Measurements from ENCODE around the gene AFP. TPM values are rescaled to one million over a fixed set of nuclear protein-coding genes. Genes with fewer than 3 reads are reported as not detected.

Gene AFP
- total RNA-seq, 1 experiment from 2014 or later: 0.40 TPM

DNA sequence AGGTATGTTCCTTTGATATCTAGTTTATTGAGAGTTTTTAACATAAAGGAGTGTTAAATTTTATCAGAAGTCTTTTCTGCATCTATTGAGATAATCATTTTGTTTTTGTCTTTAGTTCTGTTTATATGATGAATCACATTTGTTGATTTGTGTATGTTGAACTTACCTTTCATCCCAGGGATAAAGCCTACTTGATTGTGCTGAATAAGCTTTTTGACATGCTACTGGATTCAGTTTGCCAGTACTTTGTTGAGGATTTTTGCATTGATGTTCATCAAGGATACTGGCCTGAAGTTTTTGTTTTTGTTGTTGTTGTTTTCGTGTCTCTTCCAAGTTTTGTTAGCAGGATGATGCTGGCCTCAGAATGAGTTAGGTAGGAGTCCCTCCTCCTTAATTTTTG is 34.7 kb downstream of the AFP start:
- Histone ChIP-seq H3K4me1 (ENCODE audit: insufficient read depth, low read length) (no peaks in the 10 kb centered on the region), H3K36me3 (ENCODE audit: low read depth, low read length) (no peaks in the 10 kb centered on the region), H3K4me3 (ENCODE audit: low read length) (no peak overlapping the region), H3K27ac (ENCODE audit: low read length) (no peak overlapping the region), H3K9ac (ENCODE audit: low read length) (no peak overlapping the region), H4K20me1 (ENCODE audit: low read length) (no peaks in the 10 kb centered on the region), H3K4me2 (ENCODE audit: low read length) (no peak overlapping the region), H3K27me3 (ENCODE audit: low read length) (peaks cover 28% of the 10 kb centered on the region), H2AFZ (ENCODE audit: low read length) (no peak overlapping the region), H3F3A (ENCODE audit: low read length, unreplicated experiment) (no peaks in the 10 kb centered on the region), H3K79me2 (ENCODE audit: low read length) (no peaks in the 10 kb centered on the region), H3K9me3 (ENCODE audit: low read length) (no peaks in the 10 kb centered on the region), H3K9me2 (replicated peaks; ENCODE audit: low read length) (no peaks in the 10 kb centered on the region)
- ATAC-seq: no peak
- DNase-seq: no peak
- CTCF ChIA-PET: interaction anchor here (0.7 kb wide), 1 partner anchor 14 kb away, joined by 3 read pairs; no protein-coding TSS in a partner anchor
- POLR2A ChIA-PET (ENCODE audit: unreplicated experiment): no interaction called here
- TF ChIP-seq, protein P1, sequence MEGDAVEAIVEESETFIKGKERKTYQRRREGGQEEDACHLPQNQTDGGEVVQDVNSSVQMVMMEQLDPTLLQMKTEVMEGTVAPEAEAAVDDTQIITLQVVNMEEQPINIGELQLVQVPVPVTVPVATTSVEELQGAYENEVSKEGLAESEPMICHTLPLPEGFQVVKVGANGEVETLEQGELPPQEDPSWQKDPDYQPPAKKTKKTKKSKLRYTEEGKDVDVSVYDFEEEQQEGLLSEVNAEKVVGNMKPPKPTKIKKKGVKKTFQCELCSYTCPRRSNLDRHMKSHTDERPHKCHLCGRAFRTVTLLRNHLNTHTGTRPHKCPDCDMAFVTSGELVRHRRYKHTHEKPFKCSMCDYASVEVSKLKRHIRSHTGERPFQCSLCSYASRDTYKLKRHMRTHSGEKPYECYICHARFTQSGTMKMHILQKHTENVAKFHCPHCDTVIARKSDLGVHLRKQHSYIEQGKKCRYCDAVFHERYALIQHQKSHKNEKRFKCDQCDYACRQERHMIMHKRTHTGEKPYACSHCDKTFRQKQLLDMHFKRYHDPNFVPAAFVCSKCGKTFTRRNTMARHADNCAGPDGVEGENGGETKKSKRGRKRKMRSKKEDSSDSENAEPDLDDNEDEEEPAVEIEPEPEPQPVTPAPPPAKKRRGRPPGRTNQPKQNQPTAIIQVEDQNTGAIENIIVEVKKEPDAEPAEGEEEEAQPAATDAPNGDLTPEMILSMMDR (conservative IDR thresholded peaks at IDR 0.05; ENCODE audit: low read depth, low read length): no peak
- TF ChIP-seq EZH2phosphoT487 (IDR thresholded peaks at IDR 0.05; ENCODE audit: borderline replicate concordance, low read length) (no peak), EZH2 (IDR thresholded peaks at IDR 0.05; ENCODE audit: low read length, unreplicated experiment) (no peak)
- BruUV-seq (replicated peaks): no TSS peak
- intact Hi-C loops (cut with micrococcal nuclease): no loop called here

DNA sequence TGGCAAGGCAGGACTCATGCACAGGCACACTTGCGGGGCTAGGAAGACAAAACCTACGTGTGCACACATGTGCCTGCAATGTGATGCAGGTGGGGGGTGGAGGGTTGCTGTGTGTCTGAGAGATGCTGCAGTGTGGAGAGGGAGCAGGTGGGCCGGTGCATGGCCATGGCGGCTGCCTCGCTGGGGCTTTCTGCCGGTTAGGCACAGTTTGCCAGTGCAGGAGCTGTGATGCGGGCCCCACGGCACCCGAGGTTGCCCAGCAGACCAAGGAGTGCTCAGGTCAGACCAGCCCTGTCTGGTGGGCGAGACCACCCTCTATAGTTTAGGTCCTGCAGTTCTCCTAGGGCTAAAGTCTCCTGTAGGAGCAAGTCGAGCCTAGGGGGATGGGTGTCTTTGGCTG is 41.2 kb downstream of the AFP start:
- Histone ChIP-seq H3K36me3 (ENCODE audit: low read depth, low read length) (no peaks in the 10 kb centered on the region), H3K27ac (ENCODE audit: low read length) (no peak overlapping the region), H2AFZ (ENCODE audit: low read length) (no peak overlapping the region), H3K4me1 (ENCODE audit: insufficient read depth, low read length) (no peaks in the 10 kb centered on the region), H3K79me2 (ENCODE audit: low read length) (no peaks in the 10 kb centered on the region), H3K27me3 (ENCODE audit: low read length) (peaks cover 9% of the 10 kb centered on the region; the same call in 1 of the 2 replicates), H3K9me3 (ENCODE audit: low read length) (no peaks in the 10 kb centered on the region), H3K9me2 (replicated peaks; ENCODE audit: low read length) (no peaks in the 10 kb centered on the region), H4K20me1 (ENCODE audit: low read length) (no peaks in the 10 kb centered on the region), H3K9ac (ENCODE audit: low read length) (no peak overlapping the region), H3K4me2 (ENCODE audit: low read length) (no peak overlapping the region), H3K4me3 (ENCODE audit: low read length) (no peak overlapping the region), H3F3A (ENCODE audit: low read length, unreplicated experiment) (no peaks in the 10 kb centered on the region)
- no TSS peak for BruUV-seq (replicated peaks)
- DNase-seq (no peak), ATAC-seq (no peak)
- ChIA-PET CTCF (no interaction called here), POLR2A (ENCODE audit: unreplicated experiment) (no interaction called here)
- intact Hi-C loops (cut with micrococcal nuclease): no loop called here
- no peak for TF ChIP-seq EZH2 (IDR thresholded peaks at IDR 0.05; ENCODE audit: low read length, unreplicated experiment)
- TF ChIP-seq, protein P1 (conservative IDR thresholded peaks at IDR 0.05; ENCODE audit: low read depth, low read length): no peak
- no peak for TF ChIP-seq EZH2phosphoT487 (IDR thresholded peaks at IDR 0.05; ENCODE audit: borderline replicate concordance, low read length)

DNA sequence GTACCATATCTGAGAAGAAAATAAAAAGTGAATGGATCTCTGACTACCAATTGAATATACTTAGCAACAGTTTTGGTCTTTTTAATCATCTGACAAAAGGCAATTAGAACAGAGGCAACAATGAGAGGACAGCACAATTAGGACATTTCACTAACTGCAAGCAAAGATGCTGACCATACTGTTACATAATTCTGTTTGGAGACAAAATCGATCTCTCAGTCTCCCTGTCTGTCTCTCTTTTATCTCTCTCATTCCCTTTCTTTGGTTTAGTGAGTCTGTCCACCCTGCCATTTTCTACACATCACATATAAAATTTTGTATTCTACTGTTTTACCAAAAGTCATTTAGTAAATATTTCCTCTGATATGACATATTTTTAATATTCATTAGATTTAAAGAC is 43.3 kb downstream of the AFP start:
- BruUV-seq (replicated peaks): no TSS peak
- no peak for DNase-seq
- ChIA-PET CTCF (no interaction called here), POLR2A (ENCODE audit: unreplicated experiment) (no interaction called here)
- Histone ChIP-seq H3K27me3 (ENCODE audit: low read length) (no peaks in the 10 kb centered on the region), H3K36me3 (ENCODE audit: low read depth, low read length) (no peaks in the 10 kb centered on the region), H3K4me3 (ENCODE audit: low read length) (no peak overlapping the region), H3K4me1 (ENCODE audit: insufficient read depth, low read length) (no peaks in the 10 kb centered on the region), H3K9me2 (replicated peaks; ENCODE audit: low read length) (no peaks in the 10 kb centered on the region), H2AFZ (ENCODE audit: low read length) (no peak overlapping the region), H3K4me2 (ENCODE audit: low read length) (no peak overlapping the region), H3K9me3 (ENCODE audit: low read length) (no peaks in the 10 kb centered on the region), H3K9ac (ENCODE audit: low read length) (no peak overlapping the region), H3K79me2 (ENCODE audit: low read length) (no peaks in the 10 kb centered on the region), H3F3A (ENCODE audit: low read length, unreplicated experiment) (no peaks in the 10 kb centered on the region), H4K20me1 (ENCODE audit: low read length) (no peaks in the 10 kb centered on the region), H3K27ac (ENCODE audit: low read length) (no peak overlapping the region)
- no peak for TF ChIP-seq EZH2 (IDR thresholded peaks at IDR 0.05; ENCODE audit: low read length, unreplicated experiment)
- TF ChIP-seq, protein P1 (conservative IDR thresholded peaks at IDR 0.05; ENCODE audit: low read depth, low read length): no peak
- no peak for TF ChIP-seq EZH2phosphoT487 (IDR thresholded peaks at IDR 0.05; ENCODE audit: borderline replicate concordance, low read length)
- ATAC-seq: no peak
- intact Hi-C loops (cut with micrococcal nuclease): no loop called here

Measured in PC-3 (cell line).